GM12874 (cell line): Measurements from ENCODE around the gene CD84.

Experiments
- CTCF ChIP-seq: IDR thresholded peaks from 2 replicates; pipeline ENCODE4 v1.5.1; 2011; ENCODE audit warnings: low read depth, mild to moderate bottlenecking, control low read depth, low read length, moderate library complexity; ENCODE audit not compliant: insufficient read depth

CD84 gene

GRCh38 chr1:160579216-160579701 is at the start of gene CD84:
TSS of gene CD84 (minus strand) at chr1:160579496. CDS start at chr1:160579437, 59 bp downstream.
- TF ChIP-seq CTCF, result no peak

- TF ChIP-seq CTCF, result no peak
Measured at GRCh38 chr1:160628799-160629263, 49.5 kb upstream of the CD84 start.

GRCh38 chr1:160626509-160627342 is 47.4 kb upstream of the CD84 start:
- no peak for TF ChIP-seq CTCF

- no peak for TF ChIP-seq CTCF
Measured at GRCh38 chr1:160625725-160626498, 46.6 kb upstream of the CD84 start.

GRCh38 chr1:160625321-160625720 is 46.0 kb upstream of the CD84 start:
- TF ChIP-seq CTCF, result no peak

GRCh38 chr1:160624464-160624863 is 45.2 kb upstream of the CD84 start:
- no peak for TF ChIP-seq CTCF

GRCh38 chr1:160623862-160624261 is 44.6 kb upstream of the CD84 start:
- TF ChIP-seq CTCF, result no peak
